Daoy (cell line): ENCODE results near the gene ADCY3. TPM values are rescaled to one million over a fixed set of nuclear protein-coding genes. Genes with fewer than 3 reads are reported as not detected.

Source experiments
- DNase-seq: peaks from one replicate; pipeline ENCODE4 v3.0.0-alpha.2; 2015; ENCODE audit warnings: low read depth
- total RNA-seq: library from RNA; depleted of rRNA; stranded (reverse); fragments of >200 nt; shearing (Covaris generic); gene quantifications from 2 replicates; pipeline ENCODE4 v1.2.3, GENCODE V29; 2014

ADCY3 gene
- total RNA-seq, 1 experiment from 2014 or later: 16.4 TPM

DNA sequence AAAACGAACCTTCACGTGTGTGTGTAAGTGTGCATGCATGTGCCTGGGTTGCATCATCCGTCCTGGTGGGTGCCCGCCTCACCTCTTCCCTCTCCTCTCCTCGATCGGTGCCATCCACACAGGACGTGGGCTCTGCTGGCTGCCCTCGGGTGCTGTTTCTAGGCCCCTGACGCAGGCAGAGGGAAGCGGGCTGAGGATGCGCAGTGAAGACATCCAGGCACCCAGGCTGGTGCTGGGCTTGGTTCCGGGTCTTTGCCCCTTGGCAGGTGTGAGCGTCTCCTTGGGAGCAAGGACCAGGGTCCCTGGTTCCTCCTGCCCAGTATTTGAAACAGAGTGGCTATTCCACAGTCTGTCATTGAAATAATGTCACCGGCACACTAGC is 6.2 kb upstream of the ADCY3 start:
- DNase-seq: no peak

DNA sequence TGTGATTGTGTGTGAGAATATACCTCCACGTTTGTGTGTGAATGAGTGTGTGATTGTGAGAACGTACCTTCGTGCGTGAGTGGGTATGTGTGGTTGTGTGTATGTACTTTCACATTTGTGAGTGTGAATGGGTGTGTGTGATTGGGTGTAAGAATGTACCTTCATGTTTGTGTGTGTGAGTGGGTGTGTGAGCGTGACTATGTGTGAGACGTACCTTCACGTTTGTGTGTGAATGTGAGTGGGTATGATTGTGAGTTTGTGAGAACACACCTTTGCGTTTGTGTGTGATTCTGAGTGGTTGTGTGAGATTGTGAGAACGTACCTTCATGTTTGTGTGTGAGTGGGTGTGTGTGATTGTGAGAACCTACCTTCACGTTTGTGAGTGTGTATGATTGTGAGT is 5.8 kb upstream of the ADCY3 start:
- DNase-seq: no peak

DNA sequence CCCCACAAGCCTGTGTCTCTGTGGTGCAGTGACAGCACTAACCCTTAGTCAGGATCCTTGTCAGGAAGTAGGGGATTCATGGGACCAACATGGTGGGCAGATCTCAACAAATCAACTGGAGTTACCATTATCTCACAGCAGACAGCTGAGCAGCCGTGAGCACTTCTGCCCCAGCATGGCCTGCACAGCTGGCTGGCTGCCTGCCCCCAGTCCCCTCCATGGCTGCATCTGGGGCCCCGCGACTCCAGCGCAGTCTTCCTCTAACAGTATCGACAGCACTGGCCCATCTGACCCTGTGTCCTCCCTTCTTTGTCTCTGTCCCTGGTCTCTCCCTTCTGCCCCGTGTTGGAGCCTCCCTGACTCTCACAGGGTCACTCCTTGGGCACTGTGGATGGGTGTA is 4.7 kb upstream of the ADCY3 start:
- no peak for DNase-seq

DNA sequence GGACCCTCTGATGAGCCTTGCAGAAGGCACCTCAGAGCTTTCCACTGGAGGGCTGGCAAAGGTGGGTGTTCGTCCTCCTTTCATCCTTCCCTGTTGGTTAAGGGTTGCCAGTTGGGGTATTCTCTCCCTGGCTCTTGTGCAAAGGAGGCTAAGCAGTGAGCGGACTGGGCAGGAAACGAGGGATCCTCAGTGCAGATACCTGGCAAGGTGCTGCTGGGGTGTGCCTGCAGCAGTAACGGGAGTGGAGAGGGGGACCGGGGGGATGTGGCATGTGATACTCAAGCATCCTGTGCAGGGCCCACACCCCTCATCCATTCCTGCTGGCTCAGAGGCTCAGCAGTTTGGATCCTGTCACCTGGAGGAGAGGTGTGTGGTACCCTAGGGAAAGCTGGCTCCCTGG is 4.2 kb upstream of the ADCY3 start:
- no peak for DNase-seq

DNA sequence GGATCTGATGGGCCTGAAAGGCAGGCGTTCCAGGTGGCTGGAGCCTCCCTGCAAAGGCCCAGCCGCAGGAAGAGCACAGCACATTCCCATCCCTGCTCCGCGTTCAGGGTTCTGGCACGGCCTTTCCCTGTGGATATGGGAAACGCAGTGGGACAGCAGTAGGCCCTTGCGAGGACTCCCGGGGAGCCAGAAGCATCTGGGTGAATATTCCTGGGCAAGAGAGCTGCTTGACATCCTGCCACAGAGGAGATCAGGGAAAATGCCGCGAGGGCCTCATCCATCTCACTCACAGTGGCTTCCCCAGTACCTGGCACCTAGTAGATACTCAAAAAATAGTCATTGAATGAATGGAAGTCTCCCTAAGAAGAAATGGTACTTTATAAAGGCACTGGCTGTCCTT is 3.1 kb upstream of the ADCY3 start:
- DNase-seq: no peak

DNA sequence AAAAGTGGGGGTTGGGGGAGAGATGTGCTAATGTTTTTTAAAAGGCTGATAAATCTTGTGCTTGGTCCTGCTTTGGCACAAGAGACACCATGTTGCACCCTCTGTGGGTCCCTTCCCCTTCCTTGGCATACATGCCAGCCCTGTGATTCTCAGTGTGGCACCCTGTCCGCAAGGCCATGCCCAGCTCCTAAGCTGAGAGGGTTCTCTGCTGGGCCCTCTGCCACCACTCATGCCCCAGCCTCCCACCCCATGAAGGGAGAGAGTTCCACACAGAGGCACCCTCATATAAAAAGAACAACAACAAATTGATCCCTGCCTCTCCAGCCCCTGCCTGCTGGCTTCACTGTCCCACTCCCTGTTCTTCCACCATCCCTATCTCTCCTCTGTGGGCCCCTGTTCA is 2.5 kb upstream of the ADCY3 start:
- DNase-seq: no peak

DNA sequence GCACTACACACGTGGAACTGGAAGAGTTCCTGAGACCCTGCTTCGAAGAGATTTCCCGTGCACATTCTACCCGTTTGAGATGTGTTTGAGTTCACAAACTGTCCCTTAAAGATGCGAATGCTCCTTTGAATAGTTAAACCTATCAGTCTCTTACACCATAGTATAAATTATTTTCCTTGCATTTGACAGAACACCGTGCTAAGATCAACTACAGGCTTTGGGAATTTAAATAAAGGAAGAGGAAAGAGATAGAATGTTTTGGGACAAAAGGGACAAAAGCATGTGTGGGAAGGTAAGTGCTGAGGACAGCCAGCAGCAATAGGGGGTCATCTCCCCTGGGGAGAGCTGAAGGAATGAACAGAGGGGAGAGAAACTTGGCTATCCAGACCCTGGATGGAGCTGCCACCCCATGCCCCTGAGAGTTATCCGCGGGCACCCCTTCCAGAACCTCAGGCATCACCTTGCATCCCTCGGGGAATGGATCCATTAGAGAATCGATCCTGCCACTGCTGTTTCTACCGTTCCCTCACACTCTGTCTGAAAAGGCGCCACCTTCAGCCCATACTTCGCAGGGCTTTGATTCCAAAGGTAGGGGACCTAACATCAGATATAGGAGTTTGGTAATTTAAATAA is 888 bp upstream of the ADCY3 start:
- DNase-seq: no peak

DNA sequence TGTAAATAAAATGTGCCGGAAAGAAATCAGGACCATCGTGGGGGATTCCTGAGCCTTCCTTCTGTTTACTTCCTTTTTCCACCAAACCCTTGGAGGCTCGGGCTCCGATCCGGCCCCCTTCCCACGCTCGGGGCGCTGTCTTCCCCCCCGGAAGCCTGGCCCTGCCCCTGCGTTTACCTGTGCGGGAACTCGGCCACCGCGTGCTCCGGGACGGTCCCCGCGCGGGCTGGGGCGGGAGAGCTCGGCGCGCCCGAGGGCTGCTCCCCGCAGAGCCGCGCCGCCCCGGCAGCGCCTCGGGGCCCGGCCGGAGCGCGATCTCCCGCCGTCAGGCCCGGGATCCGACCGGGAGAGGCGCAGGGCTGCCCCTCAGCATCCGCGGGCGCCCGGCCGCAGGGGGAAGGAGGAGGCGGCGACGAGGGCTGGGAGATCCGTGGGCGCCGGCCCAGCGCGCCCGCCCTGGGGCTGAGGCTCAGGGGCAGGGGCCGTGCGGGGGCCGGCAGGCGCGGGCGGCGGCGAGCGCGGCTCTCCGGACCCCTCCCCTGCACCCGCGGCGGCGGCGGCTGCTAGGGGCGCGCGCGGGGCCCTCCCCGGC is 435 bp downstream of the ADCY3 start:
- peak; percentile 40 for DNase-seq

DNA sequence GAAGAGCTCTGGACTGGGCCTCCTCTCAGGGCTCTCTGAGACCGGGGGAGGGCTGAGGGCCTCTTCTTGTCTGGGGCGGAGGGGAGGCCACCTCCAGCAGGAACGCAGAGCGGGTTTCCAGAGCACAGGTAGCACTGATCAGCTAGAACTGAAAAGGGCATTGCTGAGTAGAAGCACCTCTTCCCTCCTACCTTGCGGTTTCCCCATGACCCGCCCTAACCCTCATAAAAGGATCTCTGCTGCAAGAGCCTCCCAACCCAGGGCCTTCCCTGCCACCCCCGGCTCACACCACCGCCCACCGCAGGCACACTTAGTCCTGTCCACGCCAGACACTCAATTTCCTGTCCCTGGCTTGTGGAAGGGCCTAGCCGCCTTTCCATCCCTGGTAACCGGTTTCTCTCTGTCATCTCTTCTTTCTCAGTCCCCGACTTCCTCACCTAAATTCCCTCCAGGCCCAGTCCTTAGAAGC is 966 bp downstream of the ADCY3 start:
- peak; percentile 45 for DNase-seq

DNA sequence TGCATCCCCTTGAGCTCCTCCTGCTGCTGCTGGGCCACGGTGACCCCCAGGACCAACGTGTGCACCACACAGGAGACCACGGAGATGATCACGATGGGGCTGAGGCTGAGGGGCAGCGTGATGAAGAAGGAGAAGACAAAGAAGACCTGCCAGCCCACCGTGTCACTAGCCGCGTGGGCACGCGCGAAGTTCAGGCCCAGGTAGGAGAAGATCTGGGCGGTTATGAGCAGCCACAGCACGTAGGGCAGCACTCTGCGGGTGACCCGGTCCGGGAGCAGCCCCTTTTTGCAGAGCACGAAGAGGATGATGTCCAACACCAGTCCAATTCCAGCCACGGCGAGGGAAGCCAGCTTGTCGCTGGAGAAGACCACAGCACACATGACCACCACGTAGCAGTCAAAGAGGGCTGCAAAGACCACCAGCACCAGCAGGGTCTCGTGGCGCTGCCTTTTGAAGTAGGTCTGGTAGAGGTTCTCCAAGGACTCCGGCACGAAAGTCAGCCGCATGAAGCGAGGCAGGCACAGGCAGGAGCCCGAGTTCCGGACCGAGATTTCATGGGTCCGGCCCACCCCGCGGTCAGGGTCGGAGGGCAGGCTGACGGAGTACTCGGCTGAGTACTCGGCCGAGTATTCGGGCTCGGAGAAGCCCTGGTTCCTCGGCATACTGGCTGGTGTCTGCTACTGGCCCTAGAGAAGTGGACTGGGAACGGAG is 1.6 kb downstream of the ADCY3 start:
- no peak for DNase-seq

DNA sequence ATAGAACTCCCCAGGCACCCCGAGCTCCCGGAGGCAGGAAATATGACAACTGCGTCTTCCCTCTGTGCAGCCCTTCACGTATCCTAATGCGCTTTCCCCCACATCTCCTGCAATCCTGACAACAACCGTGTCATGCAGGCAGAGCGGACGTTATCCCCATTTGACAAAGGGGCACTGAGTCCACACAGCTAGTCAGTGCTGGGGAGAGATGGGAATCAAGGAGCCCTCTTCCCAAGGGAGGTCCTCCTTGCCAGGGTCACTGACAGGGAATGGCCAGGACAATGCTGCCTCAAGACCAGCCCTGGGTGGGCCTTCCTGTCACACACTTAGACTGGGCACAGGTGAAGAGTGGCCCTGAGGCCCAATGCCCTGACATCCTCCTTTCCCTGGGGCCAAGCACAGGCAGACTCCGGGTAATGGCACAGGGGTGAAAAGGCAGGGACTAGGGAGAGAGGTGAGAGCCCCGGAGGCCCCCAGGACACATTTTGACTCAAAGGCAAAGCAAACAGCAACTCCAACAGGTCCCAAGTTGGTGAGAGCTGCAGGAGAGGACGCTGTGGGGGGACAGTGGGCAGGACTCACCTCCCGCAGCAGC is 2.2 kb downstream of the ADCY3 start:
- DNase-seq: no peak

DNA sequence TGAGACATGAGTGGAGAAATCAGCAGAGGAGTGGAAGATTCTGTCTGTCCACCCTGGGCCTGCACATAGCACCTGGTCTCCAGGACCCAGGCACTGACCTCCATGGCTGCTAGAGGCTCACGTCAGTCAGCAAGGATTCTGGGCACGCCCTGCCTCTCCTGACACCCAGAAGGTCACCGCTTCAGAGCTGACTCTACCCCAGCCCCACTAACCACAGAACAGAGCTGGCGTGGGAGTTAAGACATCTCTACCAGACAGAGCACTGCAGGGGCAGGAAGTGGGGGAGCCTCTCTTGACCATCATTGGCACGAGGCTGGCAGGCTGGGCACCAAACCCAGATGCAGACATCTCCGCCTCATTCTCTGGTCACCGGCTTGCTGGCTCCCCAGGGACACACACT is 3.0 kb downstream of the ADCY3 start:
- peak; percentile 48 for DNase-seq

DNA sequence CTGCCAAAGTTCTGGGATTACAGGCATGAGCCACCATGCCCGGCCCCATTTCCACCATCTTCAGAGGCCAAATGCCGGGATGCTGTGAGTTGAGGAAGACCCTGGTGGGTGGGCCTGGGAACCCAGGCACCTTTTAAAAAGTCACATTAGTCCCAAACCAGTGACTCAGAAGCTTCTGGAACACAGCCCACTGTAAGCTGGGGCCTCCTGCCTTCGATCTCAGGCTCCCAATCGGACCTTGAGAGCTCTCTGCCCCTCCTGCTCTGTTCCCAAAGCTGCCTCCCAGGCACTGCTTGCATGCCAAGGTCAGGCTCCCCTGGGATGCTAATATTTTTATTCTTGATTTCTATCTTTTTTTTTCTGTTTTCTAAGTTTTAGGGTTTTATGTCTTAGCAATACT is 4.2 kb downstream of the ADCY3 start:
- no peak for DNase-seq

DNA sequence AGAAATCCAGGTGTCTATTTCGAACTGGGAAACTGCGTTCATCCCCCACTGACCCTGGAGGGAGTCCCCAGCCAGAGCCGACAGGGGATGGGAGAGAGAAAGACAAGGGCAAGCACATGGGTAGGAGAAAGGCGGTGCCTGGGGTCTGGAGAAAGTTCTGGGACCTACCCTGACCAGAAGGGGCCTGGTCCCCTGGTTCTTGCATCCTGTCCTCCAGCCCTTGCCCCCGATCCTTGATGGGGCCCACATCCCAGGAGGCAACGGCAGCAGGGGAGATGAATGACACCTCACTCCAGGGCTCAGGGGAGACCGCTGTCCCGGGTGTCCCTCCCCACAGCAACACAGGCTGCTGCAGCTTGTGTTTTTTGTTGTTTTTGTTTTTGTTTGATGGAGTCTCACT is 4.9 kb downstream of the ADCY3 start:
- no peak for DNase-seq

DNA sequence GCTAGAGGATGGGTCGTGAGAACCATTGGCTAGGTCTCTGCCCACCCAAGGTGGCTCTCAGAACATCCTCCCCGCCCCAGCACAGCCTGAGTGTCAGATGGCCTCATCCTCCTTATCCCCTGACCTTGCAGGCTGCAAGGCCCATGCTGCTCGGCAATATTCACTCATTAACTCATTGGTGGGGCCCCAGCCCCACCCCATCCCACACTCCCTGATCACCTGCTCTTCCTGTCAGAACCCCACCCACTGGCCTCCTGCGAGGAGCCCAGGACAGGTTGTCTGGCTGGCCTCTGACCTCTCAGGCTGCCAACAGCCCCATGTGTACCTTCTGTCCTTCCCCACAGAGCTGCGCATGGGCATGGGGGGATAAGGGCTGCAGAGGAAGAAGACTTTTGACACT is 5.3 kb downstream of the ADCY3 start:
- no peak for DNase-seq

DNA sequence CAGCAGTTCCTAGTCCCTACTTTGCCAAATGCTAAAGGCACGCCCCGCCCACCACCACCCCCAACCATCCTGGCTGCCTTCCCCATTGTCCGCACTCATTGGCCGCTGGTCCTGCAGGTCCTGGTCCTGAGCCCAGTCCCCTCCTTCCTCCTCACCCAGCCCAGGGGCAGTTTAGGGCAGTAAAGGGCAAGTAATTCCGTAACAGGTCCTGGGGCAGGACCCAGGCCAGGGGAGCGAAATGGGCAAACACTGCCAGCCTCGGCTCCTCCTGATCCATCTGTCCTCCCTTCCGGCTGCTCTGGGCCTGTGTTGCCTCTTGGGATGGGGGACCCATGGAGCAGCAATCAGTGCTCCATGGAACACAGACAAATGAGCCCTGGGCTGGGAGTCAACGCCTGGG is 6.1 kb downstream of the ADCY3 start:
- DNase-seq: no peak

DNA sequence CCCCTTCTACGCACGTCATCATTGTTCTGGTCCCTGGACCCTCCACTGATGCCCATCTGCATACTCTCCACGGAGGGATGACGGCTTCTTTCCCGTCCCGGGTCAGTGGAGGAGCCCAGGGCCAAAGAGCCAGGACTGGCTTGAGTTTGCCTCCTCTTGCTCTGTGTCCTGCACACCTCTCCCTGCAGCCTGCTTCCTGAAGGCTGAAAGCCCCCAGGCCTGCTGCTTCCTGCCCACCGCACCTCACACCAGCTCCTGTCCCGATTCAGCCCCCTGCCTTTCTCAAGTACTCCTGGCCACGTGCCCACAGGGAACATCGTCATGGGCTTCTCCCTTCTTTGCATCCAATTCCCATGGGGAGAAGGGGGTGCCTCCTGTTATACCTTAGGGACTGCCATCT is 7.1 kb downstream of the ADCY3 start:
- DNase-seq: no peak

DNA sequence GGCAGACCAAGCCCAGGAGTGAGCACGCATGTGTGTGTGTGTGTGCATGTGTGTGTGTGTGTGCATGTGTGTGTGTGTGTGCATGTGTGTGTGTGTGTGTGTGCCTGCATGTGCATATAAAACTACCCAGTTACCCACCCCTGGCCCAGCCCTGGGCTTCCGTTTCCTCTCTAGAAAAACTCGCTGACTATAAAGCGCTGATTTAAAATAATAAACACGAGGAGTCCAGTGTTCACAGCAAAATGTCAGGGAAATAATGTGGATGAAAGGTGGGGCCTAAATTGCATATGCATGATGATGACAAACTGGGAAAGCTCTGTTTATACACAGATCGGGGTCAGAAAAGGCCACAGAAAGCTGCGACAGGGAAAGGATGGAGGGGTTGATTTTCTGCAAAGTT is 7.5 kb downstream of the ADCY3 start:
- no peak for DNase-seq

DNA sequence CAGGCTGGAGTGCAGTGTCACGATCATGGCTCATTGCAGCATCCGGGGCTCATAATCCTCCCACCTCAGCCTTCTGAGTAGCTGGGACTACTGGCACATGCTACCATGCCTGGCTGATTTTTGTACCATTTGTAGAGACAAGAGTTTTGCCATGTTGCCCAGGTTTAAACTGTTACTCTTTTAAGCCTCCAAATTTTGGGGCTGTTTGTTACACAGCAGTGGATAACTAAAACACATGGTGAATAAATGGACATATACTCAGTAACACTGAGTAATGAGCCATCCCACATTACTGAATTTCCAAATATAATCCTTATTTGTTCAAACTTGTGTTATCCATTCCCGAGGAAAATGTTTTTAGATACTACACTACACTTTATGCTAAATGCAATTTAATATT is 9.8 kb downstream of the ADCY3 start:
- no peak for DNase-seq

DNA sequence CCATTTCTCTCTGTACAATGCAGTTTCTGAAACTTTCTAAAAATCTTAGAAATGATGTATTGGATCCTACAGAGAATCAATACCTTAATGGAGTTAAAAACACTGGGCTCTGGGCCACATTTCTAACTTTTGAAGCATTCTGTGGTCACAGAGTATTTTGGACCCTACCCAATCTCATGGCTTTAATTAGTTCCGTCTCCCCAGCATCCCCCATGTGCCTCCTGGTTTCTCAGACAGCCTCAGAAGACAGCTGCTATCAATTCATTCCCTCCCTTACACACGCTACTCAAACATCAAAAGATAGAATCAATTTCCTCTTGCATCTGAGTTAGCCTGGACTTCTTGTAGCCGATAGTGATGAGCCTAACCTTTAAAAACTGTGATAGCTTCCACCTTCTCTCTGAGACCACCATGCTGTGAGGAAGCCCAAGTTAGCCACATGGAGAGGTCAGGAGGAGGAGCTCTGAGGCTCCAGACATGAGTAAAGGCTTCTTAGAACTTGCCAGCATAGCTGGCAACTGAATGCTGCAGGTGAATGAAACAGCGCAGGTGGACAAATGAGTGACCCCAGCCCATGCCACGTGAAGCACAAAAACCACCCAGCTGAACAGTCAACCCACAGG is 10.4 kb downstream of the ADCY3 start:
- no peak for DNase-seq

DNA sequence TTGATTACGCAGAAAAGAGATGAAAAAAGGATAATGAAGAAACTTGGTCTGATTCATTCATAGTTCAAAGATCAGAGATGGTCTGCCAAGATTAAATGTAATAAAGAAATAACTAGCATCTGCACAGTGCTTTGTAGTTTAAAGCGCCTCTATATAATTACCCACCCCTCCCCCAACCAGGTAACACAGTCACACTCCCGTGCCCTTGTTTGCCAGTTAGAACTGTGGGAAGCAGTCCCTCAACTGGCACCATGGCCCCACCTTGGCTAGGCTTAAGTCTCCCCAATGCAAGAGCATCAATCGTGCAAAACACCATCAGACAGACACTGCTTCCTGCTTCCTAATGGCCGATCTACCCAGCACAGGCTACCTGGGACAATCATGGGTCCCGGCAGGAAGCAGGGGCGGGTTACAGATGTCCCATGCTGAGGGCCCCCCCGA is 11.6 kb downstream of the ADCY3 start:
- DNase-seq: no peak

DNA sequence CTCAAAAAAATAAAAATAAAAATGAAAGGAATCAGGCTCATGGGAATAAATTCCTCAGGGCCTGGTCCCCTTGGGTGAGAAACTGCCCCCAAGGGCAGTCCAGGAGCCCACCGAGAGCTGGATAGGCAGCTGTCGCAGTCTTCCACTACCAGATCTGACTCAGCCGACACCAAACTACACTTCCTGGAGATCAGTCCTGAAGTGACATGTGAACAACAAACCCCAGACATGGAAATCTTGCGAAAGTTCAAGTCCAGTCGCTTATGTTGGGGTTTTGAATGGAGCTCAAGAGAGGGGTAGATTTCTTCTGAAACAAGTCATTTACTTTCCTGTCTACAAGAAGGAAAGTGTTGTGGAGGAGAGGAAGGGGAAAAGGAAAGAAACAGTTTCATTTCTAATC is 12.9 kb downstream of the ADCY3 start:
- DNase-seq: no peak

DNA sequence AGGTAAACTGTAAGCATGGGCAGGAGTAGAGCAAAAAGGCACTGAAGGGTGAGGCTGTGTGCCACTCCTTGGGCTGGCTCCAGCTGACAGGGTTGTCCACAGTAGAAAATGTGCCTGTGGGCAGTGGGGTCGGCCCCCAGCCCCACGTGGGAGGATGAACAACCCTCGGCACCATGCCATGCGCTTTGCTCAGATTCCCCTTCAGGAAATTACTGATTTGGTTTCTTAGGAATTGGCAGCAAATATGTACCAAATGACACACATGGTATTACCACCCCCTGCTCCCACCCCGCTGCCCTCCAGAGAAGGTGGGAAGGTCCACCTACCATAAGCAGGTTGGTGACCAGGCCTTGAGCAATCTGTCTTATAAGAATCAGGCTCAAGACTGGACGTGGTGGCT is 13.6 kb downstream of the ADCY3 start:
- DNase-seq: no peak
